Heart left ventricle (tissue), 13 donors: ENCODE data around the gene NLGN2.

Source experiments
- POLR2A ChIP-seq, 2 donors: fragments of 450-650 bp; IDR thresholded peaks; one replicate each; pipeline ENCODE4 v1.6.1; 2017; ENCODE audit warnings: antibody characterized with exemption in 2 of 2, mild to moderate bottlenecking in 2 of 2, moderate library complexity in 2 of 2
- TF ChIP-seq, protein P1 (sequence below), 12 donors: fragments of 200-600 bp; sonication (generic) in 4 of 12; IDR thresholded peaks; one replicate each; pipeline versions ENCODE4 v1.5.0 to v1.8.0; 2018 to 2022; ENCODE audit warnings: antibody characterized with exemption in 12 of 12, mild to moderate bottlenecking in 5 of 12
- donor health status: ischemic (EF 13 %, LVEDD 7.1; RV severe dilation, severe dysfunction).
- donor health status: DM: no; HTN: yes; CAD: no.
- donor health status: DM: no; HTN: no; CAD: no.
- donor health status: ischemic (EF 25% LVEDD 6.9; RV normal size, moderate dysfunction).
- donor health status: ischemic (EF 25% LVEDD 5.7; RV mildly dilated, moderate dysfunction).
- donor health status: ischemic (EF 35%, LVEDD 5.7; RV mildly dilated, moderate dysfunction).
- donor health status: nonischemic (EF 11% LVEDD 7.7; RV severe dilation, severe dysfunction).
- donor health status: DM: yes; HTN: yes; CAD: no.
- donor health status: PGD.
- donor health status: ischemic (EF 29% LVEDD 5.4; RV normal size, mild dysfunction).
- donor health status: nonischemic (EF 23%, LVEDD 6.1; RV moderate dilation, normal function).

DNA sequence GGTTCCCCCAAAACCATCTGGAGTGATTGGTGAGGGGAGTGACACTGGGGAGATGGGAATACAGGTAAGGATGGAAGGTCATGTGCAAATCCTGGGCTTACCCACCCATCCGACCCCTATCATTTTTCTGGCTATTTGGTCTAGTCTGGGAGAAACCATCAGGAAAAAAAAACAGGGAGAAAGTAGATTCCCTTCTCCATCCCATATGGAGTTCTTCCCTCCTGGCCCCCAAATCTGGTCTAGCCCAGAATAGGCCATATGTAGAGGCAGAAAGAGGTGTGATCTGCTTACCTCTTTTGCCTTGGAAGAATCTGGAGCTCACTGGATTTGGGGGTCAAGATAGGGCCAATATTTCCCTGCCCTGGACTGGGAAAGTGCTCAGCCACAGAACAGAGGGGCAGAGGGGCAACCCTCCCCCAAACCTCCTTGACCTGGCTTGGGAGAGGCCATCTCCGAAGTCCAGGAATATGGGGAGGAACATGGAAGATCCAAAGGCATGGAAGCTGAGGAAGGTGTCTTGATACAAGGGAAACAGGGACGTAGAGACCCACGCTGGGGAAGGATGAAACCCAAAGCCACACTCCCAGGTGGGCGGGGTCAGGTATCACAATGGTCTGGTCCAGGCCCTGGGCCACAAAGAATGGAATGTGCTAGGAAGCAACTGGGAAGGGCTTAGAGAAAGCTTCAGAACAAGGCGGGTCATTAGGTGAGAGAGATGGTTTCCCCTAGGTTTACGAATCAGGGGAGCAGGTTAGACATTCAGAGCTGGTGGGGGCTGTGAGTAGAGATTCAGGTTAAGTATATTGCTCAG, 53.4 kb downstream of the NLGN2 start:
- TF ChIP-seq, protein P1, sequence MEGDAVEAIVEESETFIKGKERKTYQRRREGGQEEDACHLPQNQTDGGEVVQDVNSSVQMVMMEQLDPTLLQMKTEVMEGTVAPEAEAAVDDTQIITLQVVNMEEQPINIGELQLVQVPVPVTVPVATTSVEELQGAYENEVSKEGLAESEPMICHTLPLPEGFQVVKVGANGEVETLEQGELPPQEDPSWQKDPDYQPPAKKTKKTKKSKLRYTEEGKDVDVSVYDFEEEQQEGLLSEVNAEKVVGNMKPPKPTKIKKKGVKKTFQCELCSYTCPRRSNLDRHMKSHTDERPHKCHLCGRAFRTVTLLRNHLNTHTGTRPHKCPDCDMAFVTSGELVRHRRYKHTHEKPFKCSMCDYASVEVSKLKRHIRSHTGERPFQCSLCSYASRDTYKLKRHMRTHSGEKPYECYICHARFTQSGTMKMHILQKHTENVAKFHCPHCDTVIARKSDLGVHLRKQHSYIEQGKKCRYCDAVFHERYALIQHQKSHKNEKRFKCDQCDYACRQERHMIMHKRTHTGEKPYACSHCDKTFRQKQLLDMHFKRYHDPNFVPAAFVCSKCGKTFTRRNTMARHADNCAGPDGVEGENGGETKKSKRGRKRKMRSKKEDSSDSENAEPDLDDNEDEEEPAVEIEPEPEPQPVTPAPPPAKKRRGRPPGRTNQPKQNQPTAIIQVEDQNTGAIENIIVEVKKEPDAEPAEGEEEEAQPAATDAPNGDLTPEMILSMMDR (IDR thresholded peaks at IDR 0.05), result no peak
- TF ChIP-seq POLR2A (IDR thresholded peaks at IDR 0.05), result no peak
